WERI-Rb-1 (cell line): Measurements from ENCODE around the gene WARS2.
"Not testable (repeated sequence)": the region's sequence is repeated elsewhere in the genome, so short reads cannot be mapped to it uniquely, and the experiment has no call there.

ENCODE experiments used
- DNase-seq: peaks from one replicate; pipeline ENCODE4 v3.0.0-alpha.2; 2020
- H3K27ac ChIP-seq: fragments of 250-450 bp; sonication (Bioruptor Pico); 2 replicates; pipeline ENCODE4 v1.5.1; 2020; ENCODE audit warnings: mild to moderate bottlenecking, moderate library complexity
- H3K27me3 ChIP-seq: fragments of 250-450 bp; sonication (Bioruptor Pico); 2 replicates; pipeline ENCODE4 v1.5.1; 2021; ENCODE audit warnings: mild to moderate bottlenecking, low read depth, moderate library complexity; ENCODE audit not compliant: insufficient read depth, severe bottlenecking
- H3K36me3 ChIP-seq: fragments of 250-450 bp; sonication (Bioruptor Pico); 2 replicates; pipeline ENCODE4 v1.5.1; 2020; ENCODE audit warnings: mild to moderate bottlenecking, moderate library complexity
- H3K4me3 ChIP-seq: 2 replicates; pipeline ENCODE4 v1.5.1; 2011; ENCODE audit warnings: low read depth, mild to moderate bottlenecking, control low read depth, low read length
- H3K9me3 ChIP-seq: fragments of 250-450 bp; sonication (Bioruptor Pico); 2 replicates; pipeline ENCODE4 v1.5.1; 2021; ENCODE audit warnings: mild to moderate bottlenecking, moderate library complexity; ENCODE audit not compliant: severe bottlenecking
- TF ChIP-seq, protein P1 (sequence below): IDR thresholded peaks from 2 replicates; pipeline ENCODE4 v1.5.1; 2011; ENCODE audit warnings: low read depth, mild to moderate bottlenecking, control low read depth, inconsistent platforms, low read length

The WARS2 gene

GRCh38 chr1:119136401-119136800, 4.1 kb downstream of the WARS2 start:
- Histone ChIP-seq H3K36me3 (no peaks in the 10 kb centered on the region), H3K9me3 (no peaks in the 10 kb centered on the region), H3K4me3 (no peak overlapping the region), H3K27ac (no peak overlapping the region), H3K27me3 (no peaks in the 10 kb centered on the region)
- DNase-seq: no peak
- TF ChIP-seq, protein P1, sequence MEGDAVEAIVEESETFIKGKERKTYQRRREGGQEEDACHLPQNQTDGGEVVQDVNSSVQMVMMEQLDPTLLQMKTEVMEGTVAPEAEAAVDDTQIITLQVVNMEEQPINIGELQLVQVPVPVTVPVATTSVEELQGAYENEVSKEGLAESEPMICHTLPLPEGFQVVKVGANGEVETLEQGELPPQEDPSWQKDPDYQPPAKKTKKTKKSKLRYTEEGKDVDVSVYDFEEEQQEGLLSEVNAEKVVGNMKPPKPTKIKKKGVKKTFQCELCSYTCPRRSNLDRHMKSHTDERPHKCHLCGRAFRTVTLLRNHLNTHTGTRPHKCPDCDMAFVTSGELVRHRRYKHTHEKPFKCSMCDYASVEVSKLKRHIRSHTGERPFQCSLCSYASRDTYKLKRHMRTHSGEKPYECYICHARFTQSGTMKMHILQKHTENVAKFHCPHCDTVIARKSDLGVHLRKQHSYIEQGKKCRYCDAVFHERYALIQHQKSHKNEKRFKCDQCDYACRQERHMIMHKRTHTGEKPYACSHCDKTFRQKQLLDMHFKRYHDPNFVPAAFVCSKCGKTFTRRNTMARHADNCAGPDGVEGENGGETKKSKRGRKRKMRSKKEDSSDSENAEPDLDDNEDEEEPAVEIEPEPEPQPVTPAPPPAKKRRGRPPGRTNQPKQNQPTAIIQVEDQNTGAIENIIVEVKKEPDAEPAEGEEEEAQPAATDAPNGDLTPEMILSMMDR: no peak

DNA sequence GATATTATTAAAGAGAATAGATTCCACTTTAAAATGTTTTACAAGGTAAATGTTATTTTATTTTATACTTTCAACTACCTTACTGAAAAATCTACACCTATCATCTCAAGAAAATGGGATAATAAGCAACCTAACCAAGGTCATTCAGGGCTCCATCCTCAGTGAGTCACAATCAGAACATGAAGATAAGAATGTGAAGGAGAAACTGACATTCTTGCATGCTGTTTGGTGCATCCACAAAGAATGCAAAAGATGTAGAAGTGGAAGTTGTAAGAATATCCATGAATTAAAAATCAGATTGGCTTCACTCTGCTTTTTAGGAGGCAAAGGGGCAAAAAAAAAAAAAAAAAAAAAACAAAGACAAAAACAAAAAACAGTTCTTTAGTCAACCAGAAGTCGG, 6.5 kb downstream of the WARS2 start:
- Histone ChIP-seq H3K27ac (no peak overlapping the region), H3K36me3 (no peaks in the 10 kb centered on the region), H3K9me3 (no peaks in the 10 kb centered on the region), H3K4me3 (no peak overlapping the region), H3K27me3 (no peaks in the 10 kb centered on the region)
- no peak for DNase-seq
- TF ChIP-seq, protein P1: no peak

- no peak overlapping the region for H3K4me3 ChIP-seq
- H3K27me3 ChIP-seq: no peaks in the 10 kb centered on the region
- no peak overlapping the region for H3K27ac ChIP-seq
- H3K9me3 ChIP-seq: no peaks in the 10 kb centered on the region
- no peaks in the 10 kb centered on the region for H3K36me3 ChIP-seq
- TF ChIP-seq, protein P1: no peak
- DNase-seq: no peak
Observed at GRCh38 chr1:119132179-119132578, 8.3 kb downstream of the WARS2 start.

- Histone ChIP-seq H3K27me3 (no peaks in the 10 kb centered on the region), H3K36me3 (no peaks in the 10 kb centered on the region), H3K27ac (no peak overlapping the region), H3K9me3 (no peaks in the 10 kb centered on the region), H3K4me3 (no peak overlapping the region)
- TF ChIP-seq, protein P1: no peak
- no peak for DNase-seq
Observed at GRCh38 chr1:119125874-119126273, 14.6 kb downstream of the WARS2 start.

GRCh38 chr1:119124764-119125163, 15.7 kb downstream of the WARS2 start:
- no peaks in the 10 kb centered on the region for H3K36me3 ChIP-seq
- H3K4me3 ChIP-seq: no peak overlapping the region
- TF ChIP-seq, protein P1: no peak
- no peaks in the 10 kb centered on the region for H3K9me3 ChIP-seq
- no peak for DNase-seq
- H3K27me3 ChIP-seq: no peaks in the 10 kb centered on the region
- no peak overlapping the region for H3K27ac ChIP-seq

GRCh38 chr1:119121872-119122271, 18.6 kb downstream of the WARS2 start:
- H3K27ac ChIP-seq, DNase-seq, H3K4me3 ChIP-seq, H3K27me3 ChIP-seq, H3K36me3 ChIP-seq, H3K9me3 ChIP-seq: not testable (repeated sequence)
